Ovary (tissue), 3 donors: ENCODE results near the gene USP31.

Experiments
- CTCF ChIP-seq, 3 donors: fragments of 450-650 bp in 2 of 3; fragments of 200-600 bp in 1 of 3; IDR thresholded peaks; one replicate each; pipeline versions ENCODE4 v1.5.1 to v1.8.0; 2016 to 2022; ENCODE audit warnings: antibody characterized with exemption in 3 of 3, mild to moderate bottlenecking in 1 of 3
- EP300 ChIP-seq: sonication (generic); formaldehyde crosslinking; IDR thresholded peaks from one replicate; pipeline ENCODE4 v1.6.1; 2017; ENCODE audit warnings: antibody characterized with exemption
- donor health status: DM: no; HTN: no; CAD: no.

DNA sequence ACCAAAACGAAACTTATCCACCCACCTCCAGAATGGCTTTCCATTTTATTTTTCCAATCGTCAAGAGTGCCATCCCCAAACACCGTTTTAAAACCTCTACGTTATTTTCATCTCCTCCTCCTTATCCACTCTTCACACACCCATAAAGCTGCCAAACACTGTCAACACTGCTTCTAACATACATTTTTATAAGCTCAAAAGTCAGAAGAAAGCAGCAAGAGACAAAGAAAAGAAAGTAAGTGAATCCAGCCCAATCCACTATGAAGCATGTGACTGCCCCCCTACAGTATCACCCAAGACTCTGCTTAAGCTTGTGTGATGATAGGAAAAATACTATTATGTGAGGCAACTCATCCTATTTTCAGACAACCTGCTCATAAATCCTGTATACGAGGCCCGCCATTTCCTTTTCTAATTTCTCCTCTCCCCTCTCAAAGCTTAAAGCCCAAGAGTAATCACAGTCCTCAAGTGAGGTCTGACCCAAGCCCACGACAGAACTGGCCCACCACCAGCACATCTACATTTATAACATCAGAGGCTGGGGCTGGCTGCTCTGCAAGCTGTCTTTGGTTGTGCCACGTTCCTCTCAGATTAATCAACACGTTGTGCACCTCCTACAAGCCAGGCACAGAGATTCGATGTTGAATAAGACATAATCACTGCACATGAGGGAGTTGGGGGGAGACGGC, 16.3 kb downstream of the USP31 start:
- no peak for TF ChIP-seq CTCF (IDR thresholded peaks at IDR 0.05)
- TF ChIP-seq EP300: no peak
